ENCODE measurements around the gene FLYWCH2. TPM values are rescaled to one million over a fixed set of nuclear protein-coding genes. Genes with fewer than 3 reads are reported as not detected.

The FLYWCH2 gene
- total and polyA plus RNA-seq, 2 donors (not counting 3 experiments of a cell fraction or from before 2014, with no cell fraction given): 18.3 to 34.6 TPM

DNA sequence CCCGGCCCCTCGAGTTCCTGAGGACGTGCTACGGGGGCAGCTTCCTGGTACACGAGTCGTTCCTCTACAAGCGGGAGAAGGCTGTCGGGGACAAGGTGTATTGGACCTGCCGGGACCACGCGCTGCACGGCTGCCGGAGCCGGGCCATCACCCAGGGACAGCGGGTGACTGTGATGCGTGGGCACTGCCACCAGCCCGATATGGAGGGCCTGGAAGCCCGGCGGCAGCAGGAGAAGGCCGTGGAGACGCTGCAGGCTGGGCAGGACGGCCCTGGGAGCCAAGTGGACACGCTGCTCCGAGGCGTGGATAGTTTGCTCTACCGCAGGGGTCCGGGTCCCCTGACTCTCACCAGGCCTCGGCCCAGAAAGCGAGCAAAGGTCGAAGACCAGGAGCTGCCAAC is 50.1 kb downstream of the FLYWCH2 start:
- ChIA-PET CTCF (no interaction called here), POLR2A (no interaction called here)
- no peak overlapping the region for H3K4me3 ChIP-seq (replicated peaks in 1 of 3; ENCODE audit: insufficient read depth in 1 of 3, low read depth in 1 of 3, low read length in 3 of 3)
- no peaks in the 10 kb centered on the region for H3K79me2 ChIP-seq (ENCODE audit: control insufficient read depth, insufficient read depth, low read length)
- H4K20me1 ChIP-seq (replicated peaks; ENCODE audit: control insufficient read depth, extremely low read depth, insufficient read depth, low read length): no peaks in the 10 kb centered on the region
- peaks cover 0 to 34% of the 10 kb centered on the region in 2 experiments for H3K36me3 ChIP-seq (ENCODE audit: control insufficient read depth in 2 of 2, extremely low read depth in 1 of 2, insufficient read depth in 2 of 2, low read length in 2 of 2)
- dilution Hi-C loops (cut with MboI; ENCODE audit: extremely low pct_ligation_motif_present, low sequenced_read_pairs) (no loop called here), intact Hi-C loops (cut with micrococcal nuclease) (no loop called here)
- DNase-seq (ENCODE audit: low read depth, low spot score) (no peak), FAIRE-seq (no peak)
- no TSS peak for BruUV-seq (replicated peaks)
- H3K9me1 ChIP-seq (replicated peaks; ENCODE audit: control insufficient read depth, extremely low read depth, insufficient read depth, low read length): no peaks in the 10 kb centered on the region
- H3K4me2 ChIP-seq (ENCODE audit: insufficient read depth, low read length): no peak overlapping the region
- H2AFZ ChIP-seq (ENCODE audit: low read depth, low read length): no peak overlapping the region
- H3K27ac ChIP-seq (ENCODE audit: insufficient read depth, low read depth, low read length): no peak overlapping the region
- H3K9ac ChIP-seq (replicated peaks; ENCODE audit: extremely low read depth, insufficient read depth, low read length): no peak overlapping the region
- H3K9me3 ChIP-seq (replicated peaks; ENCODE audit: control insufficient read depth, insufficient read depth, low read length): no peaks in the 10 kb centered on the region
- no peaks in the 10 kb centered on the region for H3K4me1 ChIP-seq (ENCODE audit: control insufficient read depth, extremely low read depth, insufficient read depth, low read length)
- H3K27me3 ChIP-seq (ENCODE audit: control insufficient read depth in 2 of 2, insufficient read depth in 2 of 2, low read length in 2 of 2): no peaks in the 10 kb centered on the region
- TF ChIP-seq GATA2 (IDR thresholded peaks at IDR 0.05; ENCODE audit: insufficient read depth, insufficient read length, low read depth, low read length) (no peak), POLR2A (IDR thresholded peaks at IDR 0.05; ENCODE audit: low read depth, low read length) (no peak), JUN (IDR thresholded peaks at IDR 0.05; ENCODE audit: borderline replicate concordance, insufficient read depth, insufficient read length, low read depth) (no peak), EZH2 (IDR thresholded peaks at IDR 0.05; ENCODE audit: borderline replicate concordance, low read depth, low read length, severe bottlenecking) (no peak), FOS (IDR thresholded peaks at IDR 0.05; ENCODE audit: borderline replicate concordance, insufficient read depth, low read length) (no peak), POLR2AphosphoS5 (IDR thresholded peaks at IDR 0.05; ENCODE audit: insufficient read depth, low read depth, low read length) (no peak), CTCF (IDR thresholded peaks at IDR 0.05; ENCODE audit: extremely low read depth in 1 of 2, insufficient read depth in 1 of 2, low read depth in 1 of 2, low read length in 2 of 2) (no peak), MYC (IDR thresholded peaks at IDR 0.05; ENCODE audit: low read depth, low read length) (no peak)
- TF ChIP-seq, protein P1, sequence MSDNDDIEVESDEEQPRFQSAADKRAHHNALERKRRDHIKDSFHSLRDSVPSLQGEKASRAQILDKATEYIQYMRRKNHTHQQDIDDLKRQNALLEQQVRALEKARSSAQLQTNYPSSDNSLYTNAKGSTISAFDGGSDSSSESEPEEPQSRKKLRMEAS (IDR thresholded peaks at IDR 0.05; ENCODE audit: insufficient read depth, insufficient read length): no peak

Measured in endothelial cell of umbilical vein (primary cell).